ENCODE results near the gene FAM171A2.
"Not testable (repeated sequence)": the region's sequence is repeated elsewhere in the genome, so short reads cannot be mapped to it uniquely, and the experiment has no call there.

GRCh38 chr17:44368391-44369243, 5.0 kb upstream of the FAM171A2 start:
- TF ChIP-seq CTCF (IDR thresholded peaks at IDR 0.05; ENCODE audit: low read length); EZH2 (optimal IDR thresholded peaks at IDR 0.05; ENCODE audit: low read depth, low read length): not testable (repeated sequence)
